Liver (tissue), 3 donors: ENCODE measurements around the gene DHRS3.

Source experiments
- FOXA1 ChIP-seq: IDR thresholded peaks from 2 replicates; pipeline ENCODE4 v1.6.1; 2016; ENCODE audit warnings: antibody characterized with exemption
- HNF4G ChIP-seq: IDR thresholded peaks from 2 replicates; pipeline ENCODE4 v1.6.1; 2016; ENCODE audit warnings: antibody characterized with exemption
- JUND ChIP-seq, 2 donors: IDR thresholded peaks; 2 replicates each; pipeline ENCODE4 v1.6.1; 2016; ENCODE audit warnings: antibody characterized with exemption in 2 of 2
- NR2F2 ChIP-seq: IDR thresholded peaks from 2 replicates; pipeline ENCODE4 v1.6.1; 2016; ENCODE audit warnings: antibody characterized with exemption
- RAD21 ChIP-seq, 2 donors: IDR thresholded peaks; 2 replicates each; pipeline ENCODE4 v1.6.1; 2016; ENCODE audit warnings: antibody characterized with exemption in 2 of 2, mild to moderate bottlenecking in 2 of 2
- SP1 ChIP-seq: IDR thresholded peaks from 2 replicates; pipeline ENCODE4 v1.6.1; 2018; ENCODE audit warnings: antibody characterized with exemption, mild to moderate bottlenecking
- TAF1 ChIP-seq: conservative IDR thresholded peaks from 2 replicates; pipeline ENCODE4 v1.6.1; 2016; ENCODE audit warnings: antibody characterized with exemption, mild to moderate bottlenecking
- YY1 ChIP-seq: IDR thresholded peaks from 2 replicates; pipeline ENCODE4 v1.6.1; 2016; ENCODE audit warnings: antibody characterized with exemption, mild to moderate bottlenecking
- TF ChIP-seq, protein P1 (sequence below): fragments of 150-350 bp; IDR thresholded peaks from 2 replicates; pipeline ENCODE4 v1.5.1; 2017; ENCODE audit warnings: improper control_type of control experiment, low read depth, low read length; ENCODE audit not compliant: missing input control
- TF ChIP-seq, protein P2 (sequence below): IDR thresholded peaks from 2 replicates; pipeline ENCODE4 v1.6.1; 2016; ENCODE audit warnings: antibody characterized with exemption, mild to moderate bottlenecking
- TF ChIP-seq, protein P3 (sequence below): IDR thresholded peaks from 2 replicates; pipeline ENCODE4 v1.6.1; 2016; ENCODE audit warnings: antibody characterized with exemption
- TF ChIP-seq, protein P4 (sequence below): IDR thresholded peaks from 2 replicates; pipeline ENCODE4 v1.6.1; 2016; ENCODE audit warnings: antibody characterized with exemption
- donor health status: healthy.
- donor health status: healthy.

DNA sequence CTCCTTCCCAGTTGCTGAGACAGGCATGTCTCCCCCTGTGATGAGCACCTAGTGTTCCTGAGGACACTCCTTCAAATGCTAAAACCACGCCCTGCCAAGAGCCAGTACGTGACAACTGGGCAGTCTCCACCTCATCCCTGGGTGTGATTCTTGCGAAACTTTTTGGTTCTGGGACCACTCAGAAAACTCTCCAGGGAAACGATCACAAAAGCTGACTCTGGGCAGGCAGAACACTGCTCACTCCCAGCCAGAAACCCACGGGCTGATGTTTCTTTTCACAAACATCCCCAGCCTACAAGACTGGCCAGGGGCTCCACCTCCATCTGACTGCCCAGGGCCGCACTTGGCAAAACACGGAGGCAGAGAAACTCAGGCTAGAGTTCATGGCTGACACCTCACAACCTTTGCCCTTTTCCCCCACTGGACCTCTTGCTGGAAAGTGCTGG, 24.4 kb downstream of the DHRS3 start:
- TF ChIP-seq SP1 (peak; percentile 45), JUND (IDR thresholded peaks at IDR 0.05) (peak in 1 of 2 donors; percentile 16), TAF1 (no peak), FOXA1 (no peak), NR2F2 (peak; percentile 51), YY1 (peak; percentile 33), RAD21 (IDR thresholded peaks at IDR 0.05) (peak in 1 of 2 donors; percentile 34), HNF4G (peak; percentile 15)
- TF ChIP-seq, protein P1, sequence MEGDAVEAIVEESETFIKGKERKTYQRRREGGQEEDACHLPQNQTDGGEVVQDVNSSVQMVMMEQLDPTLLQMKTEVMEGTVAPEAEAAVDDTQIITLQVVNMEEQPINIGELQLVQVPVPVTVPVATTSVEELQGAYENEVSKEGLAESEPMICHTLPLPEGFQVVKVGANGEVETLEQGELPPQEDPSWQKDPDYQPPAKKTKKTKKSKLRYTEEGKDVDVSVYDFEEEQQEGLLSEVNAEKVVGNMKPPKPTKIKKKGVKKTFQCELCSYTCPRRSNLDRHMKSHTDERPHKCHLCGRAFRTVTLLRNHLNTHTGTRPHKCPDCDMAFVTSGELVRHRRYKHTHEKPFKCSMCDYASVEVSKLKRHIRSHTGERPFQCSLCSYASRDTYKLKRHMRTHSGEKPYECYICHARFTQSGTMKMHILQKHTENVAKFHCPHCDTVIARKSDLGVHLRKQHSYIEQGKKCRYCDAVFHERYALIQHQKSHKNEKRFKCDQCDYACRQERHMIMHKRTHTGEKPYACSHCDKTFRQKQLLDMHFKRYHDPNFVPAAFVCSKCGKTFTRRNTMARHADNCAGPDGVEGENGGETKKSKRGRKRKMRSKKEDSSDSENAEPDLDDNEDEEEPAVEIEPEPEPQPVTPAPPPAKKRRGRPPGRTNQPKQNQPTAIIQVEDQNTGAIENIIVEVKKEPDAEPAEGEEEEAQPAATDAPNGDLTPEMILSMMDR: no peak
- TF ChIP-seq, protein P2, sequence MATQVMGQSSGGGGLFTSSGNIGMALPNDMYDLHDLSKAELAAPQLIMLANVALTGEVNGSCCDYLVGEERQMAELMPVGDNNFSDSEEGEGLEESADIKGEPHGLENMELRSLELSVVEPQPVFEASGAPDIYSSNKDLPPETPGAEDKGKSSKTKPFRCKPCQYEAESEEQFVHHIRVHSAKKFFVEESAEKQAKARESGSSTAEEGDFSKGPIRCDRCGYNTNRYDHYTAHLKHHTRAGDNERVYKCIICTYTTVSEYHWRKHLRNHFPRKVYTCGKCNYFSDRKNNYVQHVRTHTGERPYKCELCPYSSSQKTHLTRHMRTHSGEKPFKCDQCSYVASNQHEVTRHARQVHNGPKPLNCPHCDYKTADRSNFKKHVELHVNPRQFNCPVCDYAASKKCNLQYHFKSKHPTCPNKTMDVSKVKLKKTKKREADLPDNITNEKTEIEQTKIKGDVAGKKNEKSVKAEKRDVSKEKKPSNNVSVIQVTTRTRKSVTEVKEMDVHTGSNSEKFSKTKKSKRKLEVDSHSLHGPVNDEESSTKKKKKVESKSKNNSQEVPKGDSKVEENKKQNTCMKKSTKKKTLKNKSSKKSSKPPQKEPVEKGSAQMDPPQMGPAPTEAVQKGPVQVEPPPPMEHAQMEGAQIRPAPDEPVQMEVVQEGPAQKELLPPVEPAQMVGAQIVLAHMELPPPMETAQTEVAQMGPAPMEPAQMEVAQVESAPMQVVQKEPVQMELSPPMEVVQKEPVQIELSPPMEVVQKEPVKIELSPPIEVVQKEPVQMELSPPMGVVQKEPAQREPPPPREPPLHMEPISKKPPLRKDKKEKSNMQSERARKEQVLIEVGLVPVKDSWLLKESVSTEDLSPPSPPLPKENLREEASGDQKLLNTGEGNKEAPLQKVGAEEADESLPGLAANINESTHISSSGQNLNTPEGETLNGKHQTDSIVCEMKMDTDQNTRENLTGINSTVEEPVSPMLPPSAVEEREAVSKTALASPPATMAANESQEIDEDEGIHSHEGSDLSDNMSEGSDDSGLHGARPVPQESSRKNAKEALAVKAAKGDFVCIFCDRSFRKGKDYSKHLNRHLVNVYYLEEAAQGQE: peak; percentile 45
- TF ChIP-seq, protein P3, sequence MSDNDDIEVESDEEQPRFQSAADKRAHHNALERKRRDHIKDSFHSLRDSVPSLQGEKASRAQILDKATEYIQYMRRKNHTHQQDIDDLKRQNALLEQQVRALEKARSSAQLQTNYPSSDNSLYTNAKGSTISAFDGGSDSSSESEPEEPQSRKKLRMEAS: no peak
- TF ChIP-seq, protein P4, sequence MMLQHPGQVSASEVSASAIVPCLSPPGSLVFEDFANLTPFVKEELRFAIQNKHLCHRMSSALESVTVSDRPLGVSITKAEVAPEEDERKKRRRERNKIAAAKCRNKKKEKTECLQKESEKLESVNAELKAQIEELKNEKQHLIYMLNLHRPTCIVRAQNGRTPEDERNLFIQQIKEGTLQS: no peak
